BLaER1 (cell line): ENCODE results near the gene LENEP.

Source experiments
- H3K27ac ChIP-seq: shearing (Covaris generic); formaldehyde crosslinking; 2 replicates; pipeline ENCODE4 v1.8.1; 2022
- H3K27me3 ChIP-seq: shearing (Covaris generic); formaldehyde crosslinking; 2 replicates; pipeline ENCODE4 v1.8.1; 2022
- H3K36me3 ChIP-seq: shearing (Covaris generic); formaldehyde crosslinking; 2 replicates; pipeline ENCODE4 v1.8.1; 2022
- H3K4me1 ChIP-seq: shearing (Covaris generic); formaldehyde crosslinking; 2 replicates; pipeline ENCODE4 v1.8.1; 2022
- H3K4me2 ChIP-seq: shearing (Covaris generic); formaldehyde crosslinking; 2 replicates; pipeline ENCODE4 v1.8.1; 2022
- H3K4me3 ChIP-seq: shearing (Covaris generic); formaldehyde crosslinking; 2 replicates; pipeline ENCODE4 v1.8.1; 2022
- H3K9ac ChIP-seq: shearing (Covaris generic); formaldehyde crosslinking; 2 replicates; pipeline ENCODE4 v1.8.1; 2022
- H3K9me3 ChIP-seq: shearing (Covaris generic); formaldehyde crosslinking; 2 replicates; pipeline ENCODE4 v1.8.1; 2022
- H4K20me1 ChIP-seq: shearing (Covaris generic); formaldehyde crosslinking; 2 replicates; pipeline ENCODE4 v1.8.1; 2022
- Cebpa-rat ChIP-seq: shearing (Covaris generic); IDR thresholded peaks from 2 replicates; pipeline ENCODE4 v1.8.1; 2022

The LENEP gene

GRCh38 chr1:154993572-154994268, at the start of gene LENEP:
LENEP (plus strand) TSS chr1:154993586; CDS start chr1:154993608, 22 bp downstream.
- TF ChIP-seq Cebpa-rat = no peak
- peak within 1 kb of the TSS; percentile 51 for H3K4me2 ChIP-seq
- H3K4me3 ChIP-seq = no peak within 1 kb of the TSS
- peaks cover 67% of the 10 kb centered on the region for H3K4me1 ChIP-seq
- no peaks in the 10 kb centered on the region for H3K9me3 ChIP-seq
- peaks cover 47% of the 10 kb centered on the region for H3K36me3 ChIP-seq
- H3K27ac ChIP-seq = peak within 1 kb of the TSS; percentile 42; the same call in 1 of the 2 replicates
- H3K27me3 ChIP-seq = no peaks in the 10 kb centered on the region
- H3K9ac ChIP-seq = 0 out of 2 replicates have a peak within 1 kb of the TSS, but pooled peaks have one; percentile 12
- H4K20me1 ChIP-seq = peaks cover 18% of the 10 kb centered on the region

- Histone ChIP-seq H4K20me1 (peaks cover 36% of the 10 kb centered on the region), H3K4me3 (no peak overlapping the region), H3K9me3 (no peaks in the 10 kb centered on the region), H3K27ac (peak overlapping the region; percentile 86), H3K36me3 (peaks cover 41% of the 10 kb centered on the region), H3K4me2 (peak overlapping the region; percentile 88), H3K27me3 (no peaks in the 10 kb centered on the region), H3K4me1 (peaks cover 97% of the 10 kb centered on the region), H3K9ac (peak overlapping the region; percentile 73; the same call in 1 of the 2 replicates)
- TF ChIP-seq Cebpa-rat = no peak
These were observed 49.6 kb upstream of the LENEP start for GRCh38 chr1:154943649-154944400.

GRCh38 chr1:154944401-154945159, 48.8 kb upstream of the LENEP start:
- H4K20me1 ChIP-seq = peaks cover 41% of the 10 kb centered on the region
- H3K4me1 ChIP-seq = peaks cover 94% of the 10 kb centered on the region
- H3K27ac ChIP-seq = peak overlapping the region; percentile 86
- peak overlapping the region; percentile 88 for H3K4me2 ChIP-seq
- no peaks in the 10 kb centered on the region for H3K27me3 ChIP-seq
- H3K9ac ChIP-seq = peak overlapping the region; percentile 73
- TF ChIP-seq Cebpa-rat = no peak
- H3K4me3 ChIP-seq = no peak overlapping the region; the same call in 1 of the 2 replicates
- peaks cover 47% of the 10 kb centered on the region for H3K36me3 ChIP-seq
- no peaks in the 10 kb centered on the region for H3K9me3 ChIP-seq

- H3K4me1 ChIP-seq = peaks cover 88% of the 10 kb centered on the region
- peak overlapping the region; percentile 86 for H3K27ac ChIP-seq
- H3K4me2 ChIP-seq = peak overlapping the region; percentile 88
- no peak overlapping the region; the same call in 1 of the 2 replicates for H3K4me3 ChIP-seq
- H4K20me1 ChIP-seq = peaks cover 48% of the 10 kb centered on the region
- no peaks in the 10 kb centered on the region for H3K27me3 ChIP-seq
- H3K9ac ChIP-seq = peak overlapping the region; percentile 73
- no peak for TF ChIP-seq Cebpa-rat
- no peaks in the 10 kb centered on the region for H3K9me3 ChIP-seq
- peaks cover 54% of the 10 kb centered on the region for H3K36me3 ChIP-seq
These were observed 48.0 kb upstream of the LENEP start for GRCh38 chr1:154945160-154945961.

GRCh38 chr1:154945962-154946850, 47.2 kb upstream of the LENEP start:
- Histone ChIP-seq H3K4me3 (no peak overlapping the region), H3K27me3 (no peaks in the 10 kb centered on the region), H3K36me3 (peaks cover 63% of the 10 kb centered on the region), H3K9ac (peak overlapping the region; percentile 73), H3K27ac (peak overlapping the region; percentile 86), H3K4me2 (peak overlapping the region; percentile 88), H3K4me1 (peaks cover 88% of the 10 kb centered on the region), H3K9me3 (no peaks in the 10 kb centered on the region), H4K20me1 (peaks cover 56% of the 10 kb centered on the region)
- no peak for TF ChIP-seq Cebpa-rat

- Histone ChIP-seq H3K27me3 (no peaks in the 10 kb centered on the region), H3K4me1 (peaks cover 88% of the 10 kb centered on the region), H3K36me3 (peaks cover 72% of the 10 kb centered on the region), H3K4me2 (no peak overlapping the region), H3K27ac (peak overlapping the region; percentile 44; the same call in 1 of the 2 replicates), H4K20me1 (peaks cover 75% of the 10 kb centered on the region), H3K9ac (peak overlapping the region; percentile 8; the same call in 1 of the 2 replicates), H3K4me3 (no peak overlapping the region), H3K9me3 (no peaks in the 10 kb centered on the region)
- TF ChIP-seq Cebpa-rat = no peak
These were observed 45.3 kb upstream of the LENEP start for GRCh38 chr1:154948079-154948478.

GRCh38 chr1:154951901-154952657, 41.3 kb upstream of the LENEP start:
- peaks cover 81% of the 10 kb centered on the region for H3K4me1 ChIP-seq
- peak overlapping the region; percentile 75 for H3K4me3 ChIP-seq
- peak overlapping the region; percentile 99 for H3K4me2 ChIP-seq
- H3K9me3 ChIP-seq = no peaks in the 10 kb centered on the region
- peak overlapping the region; percentile 92 for H3K27ac ChIP-seq
- TF ChIP-seq Cebpa-rat = no peak
- peaks cover 77% of the 10 kb centered on the region for H4K20me1 ChIP-seq
- H3K27me3 ChIP-seq = no peaks in the 10 kb centered on the region
- peak overlapping the region; percentile 86 for H3K9ac ChIP-seq
- peaks cover 47% of the 10 kb centered on the region for H3K36me3 ChIP-seq

- TF ChIP-seq Cebpa-rat = no peak
- Histone ChIP-seq H3K4me2 (peak overlapping the region; percentile 99), H3K9ac (peak overlapping the region; percentile 86), H3K4me3 (peak overlapping the region; percentile 75), H3K4me1 (peaks cover 82% of the 10 kb centered on the region), H3K9me3 (no peaks in the 10 kb centered on the region), H3K27me3 (no peaks in the 10 kb centered on the region), H4K20me1 (peaks cover 71% of the 10 kb centered on the region), H3K27ac (peak overlapping the region; percentile 92), H3K36me3 (peaks cover 46% of the 10 kb centered on the region)
These were observed 40.7 kb upstream of the LENEP start for GRCh38 chr1:154952664-154953063.
